SK-N-SH (cell line): ENCODE results near the gene MAPK11. TPM values are rescaled to one million over a fixed set of nuclear protein-coding genes. Genes with fewer than 3 reads are reported as not detected.

Experiments used
- CTCF ChIA-PET: fragments of 300-600, 350-600 bp; formaldehyde crosslinking; extraction: SDS; loops from one replicate; lab custom pipeline; 2021; lab: Yijun Ruan, JAX
- POLR2A ChIA-PET: fragments of 350-600 bp; sonication (Branson Sonifier 250); formaldehyde crosslinking; extraction: SDS; loops from one replicate; lab custom pipeline; 2020; ENCODE audit warnings: antibody characterized with exemption, inconsistent platforms; lab: Yijun Ruan, JAX
- DNase-seq: peaks from one replicate; pipeline ENCODE4 v3.0.0; 2012
- H2AFZ ChIP-seq: fragments of 200-600 bp; sonication (generic); 2 replicates; pipeline ENCODE4 v1.8.1; 2016; ENCODE audit warnings: antibody characterized with exemption, mild to moderate bottlenecking, low read depth
- H3F3A ChIP-seq: fragments of 200-600 bp; sonication (generic); replicated peaks from 2 replicates; pipeline ENCODE3; 2016; ENCODE audit warnings: antibody characterized with exemption, mild to moderate bottlenecking; ENCODE audit not compliant: insufficient read depth
- H3K27ac ChIP-seq, 2 experiments: fragments of 200-500 bp in 1 of 2; fragments of 200-600 bp in 1 of 2; sonication (Bioruptor generic) in 1 of 2; sonication (generic), shearing (Covaris generic) in 1 of 2; 2 replicates each; pipeline versions ENCODE4 v1.5.1 to v1.6.1; 2014 to 2016; ENCODE audit warnings: low read depth in 2 of 2, inconsistent platforms in 1 of 2, low read length in 1 of 2, mild to moderate bottlenecking in 1 of 2, mixed read lengths in 1 of 2
- H3K27me3 ChIP-seq: fragments of 200-600 bp; sonication (generic), shearing (Covaris generic); 2 replicates; pipeline ENCODE4 v1.6.1; 2016; ENCODE audit warnings: mixed run types; ENCODE audit not compliant: insufficient read depth
- H3K36me3 ChIP-seq, 2 experiments: fragments of 200-500 bp in 1 of 2; fragments of 200-600 bp in 1 of 2; sonication (Bioruptor generic) in 1 of 2; sonication (generic) in 1 of 2; replicated peaks in 1 of 2; 2 replicates each; pipeline versions ENCODE3 to v1.5.1; 2014 to 2016; ENCODE audit warnings: low read length in 1 of 2, mild to moderate bottlenecking in 1 of 2; ENCODE audit not compliant: insufficient read depth in 2 of 2, control insufficient read depth in 1 of 2
- H3K4me1 ChIP-seq, 2 experiments: fragments of 200-500 bp in 1 of 2; fragments of 200-600 bp in 1 of 2; sonication (Bioruptor generic) in 1 of 2; sonication (generic), shearing (Covaris generic) in 1 of 2; 2 replicates each; pipeline versions ENCODE4 v1.5.1 to v1.6.1; 2014 to 2016; ENCODE audit warnings: low read depth in 1 of 2, low read length in 1 of 2, mixed run types in 1 of 2; ENCODE audit not compliant: insufficient read depth in 2 of 2, control insufficient read depth in 1 of 2
- H3K4me2 ChIP-seq: fragments of 200-600 bp; sonication (generic), shearing (Covaris generic); 2 replicates; pipeline ENCODE4 v1.6.1; 2017; ENCODE audit warnings: mixed run types
- H3K4me3 ChIP-seq, 2 experiments: fragments of 200-500 bp in 1 of 2; fragments of 200-600 bp in 1 of 2; sonication (Bioruptor generic) in 1 of 2; sonication (generic), shearing (Covaris generic) in 1 of 2; 2 replicates each; pipeline versions ENCODE4 v1.5.1 to v1.8.1; 2014 to 2016; ENCODE audit warnings: low read depth in 2 of 2, inconsistent platforms in 1 of 2, low read length in 1 of 2, mild to moderate bottlenecking in 1 of 2, mixed read lengths in 1 of 2, moderate library complexity in 1 of 2
- H3K79me2 ChIP-seq: fragments of 200-600 bp; sonication (generic); 2 replicates; pipeline ENCODE4 v1.8.1; 2017; ENCODE audit warnings: mild to moderate bottlenecking; ENCODE audit not compliant: insufficient read depth
- H3K9ac ChIP-seq: fragments of 200-600 bp; sonication (generic); 2 replicates; pipeline ENCODE4 v1.6.1; 2017; ENCODE audit warnings: mixed run types
- H3K9me2 ChIP-seq: fragments of 200-600 bp; sonication (generic); 2 replicates; pipeline ENCODE4 v1.6.1; 2017; ENCODE audit warnings: mixed run types
- H3K9me3 ChIP-seq: fragments of 200-600 bp; sonication (generic); 2 replicates; pipeline ENCODE4 v1.6.1; 2017; ENCODE audit warnings: mixed run types, mild to moderate bottlenecking, moderate library complexity
- H4K20me1 ChIP-seq: fragments of 200-600 bp; sonication (generic); 2 replicates; pipeline ENCODE4 v1.6.1; 2017; ENCODE audit warnings: mild to moderate bottlenecking, mixed run types; ENCODE audit not compliant: insufficient read depth
- EP300 ChIP-seq, 2 experiments: IDR thresholded peaks; 2 replicates each; pipeline versions ENCODE4 v1.4.0 to v1.6.1; 2012; ENCODE audit warnings: borderline replicate concordance in 1 of 2, low read depth in 1 of 2, low read length in 1 of 2
- FOSL2 ChIP-seq: IDR thresholded peaks from 2 replicates; pipeline ENCODE4 v1.4.0; 2012; ENCODE audit warnings: low read depth, mild to moderate bottlenecking, moderate library complexity, borderline replicate concordance
- FOXJ3 ChIP-seq: sonication (generic); formaldehyde crosslinking; IDR thresholded peaks from 2 replicates; pipeline ENCODE4 v1.5.1; 2020; ENCODE audit warnings: mild to moderate bottlenecking, missing genetic modification reagents
- JUND ChIP-seq: IDR thresholded peaks from 2 replicates; pipeline ENCODE4 v1.4.0; 2012
- MAX ChIP-seq: IDR thresholded peaks from 2 replicates; pipeline ENCODE4 v1.4.0; 2012; ENCODE audit warnings: low read depth
- MEF2A ChIP-seq: IDR thresholded peaks from 2 replicates; pipeline ENCODE4 v1.4.0; 2012; ENCODE audit warnings: low read depth, borderline replicate concordance
- NFIC ChIP-seq: IDR thresholded peaks from 2 replicates; pipeline ENCODE4 v1.4.0; 2012; ENCODE audit warnings: borderline replicate concordance
- PBX3 ChIP-seq: IDR thresholded peaks from 2 replicates; pipeline ENCODE4; 2012
- SIN3A ChIP-seq: IDR thresholded peaks from 2 replicates; pipeline ENCODE4 v1.6.1; 2012; ENCODE audit warnings: low read depth, mild to moderate bottlenecking, low read length, moderate library complexity, borderline replicate concordance
- SMC3 ChIP-seq: IDR thresholded peaks from 2 replicates; pipeline ENCODE4 v1.6.1; 2012; ENCODE audit warnings: low read depth, low read length, improper control_type of control experiment
- TAF1 ChIP-seq: IDR thresholded peaks from 2 replicates; pipeline ENCODE4 v1.6.1; 2012; ENCODE audit warnings: low read depth, mild to moderate bottlenecking, low read length, moderate library complexity, borderline replicate concordance
- USF1 ChIP-seq: IDR thresholded peaks from 2 replicates; pipeline ENCODE4 v1.4.0; 2012; ENCODE audit warnings: low read depth, borderline replicate concordance
- ZBTB33 ChIP-seq: IDR thresholded peaks from 2 replicates; pipeline ENCODE4 v1.4.0; 2012; ENCODE audit warnings: low read depth, borderline replicate concordance
- WGBS: methylation state at CpG from one replicate; pipeline ENCODE4 v1.1.6; 2017; ENCODE audit warnings: low lambda C conversion rate; 5-methylcytosine and 5-hydroxymethylcytosine counted together
- polyA plus RNA-seq, 3 experiments: library from polyadenylated mRNA; depleted of rRNA; stranded (reverse); fragments of >200 nt; gene quantifications; 2 replicates each; pipeline ENCODE4 v1.2.3, GENCODE V29; 2012

The MAPK11 gene
- polyA plus RNA-seq, 1 of the 3 experiments (the other 2 are of a cell fraction): 36.0 TPM

DNA sequence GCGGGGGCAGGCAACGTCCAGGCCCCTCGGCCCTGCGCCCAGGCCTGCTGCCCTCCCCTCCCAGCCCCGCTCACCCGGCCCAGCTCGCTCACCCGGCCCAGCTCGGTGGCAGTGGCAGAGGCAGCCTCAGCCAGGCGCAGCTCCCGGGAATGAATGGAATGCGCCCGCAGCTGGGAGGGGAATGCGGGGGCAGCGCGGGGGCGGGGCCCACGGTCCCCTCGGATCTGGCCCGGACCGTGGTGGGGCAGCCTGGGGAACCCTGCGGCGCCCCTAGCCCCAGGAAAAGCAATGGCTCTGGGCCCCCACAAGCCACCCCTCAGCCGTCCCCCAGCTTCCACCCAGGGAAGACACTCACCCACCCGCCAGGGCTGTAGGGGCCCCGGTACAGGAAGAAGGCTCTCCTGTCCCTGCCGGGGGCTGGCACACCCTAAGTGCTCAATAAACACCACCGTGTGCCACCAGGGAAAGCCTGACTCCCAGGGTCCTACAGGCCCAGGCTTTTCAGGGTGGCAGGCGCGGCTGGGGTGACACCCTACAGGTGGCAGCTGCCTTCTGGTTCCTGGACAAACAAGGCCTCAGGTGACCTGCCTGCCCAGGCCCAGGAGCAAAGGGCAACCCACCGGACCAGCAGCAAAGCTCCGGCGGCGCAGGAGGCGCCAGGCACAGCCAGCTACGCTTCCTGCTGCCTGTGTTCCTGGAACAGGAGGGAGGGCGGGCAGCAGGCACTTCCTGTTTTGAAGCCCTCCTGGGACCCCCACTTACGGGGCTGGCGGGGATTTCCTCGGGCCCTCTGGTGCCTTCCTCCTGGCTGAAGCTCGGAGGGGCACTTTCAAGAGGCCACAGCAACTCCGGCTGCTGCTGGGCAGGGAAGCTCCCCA, 23.5 kb upstream of the MAPK11 start (continued):
- TF ChIP-seq MAX (no peak), TAF1 (no peak), ZBTB33 (no peak), USF1 (no peak), EP300 (IDR thresholded peaks at IDR 0.05; ENCODE audit: borderline replicate concordance in 1 of 2, low read depth in 1 of 2, low read length in 1 of 2) (peak in 1 of 2 experiments; percentile 57; a peak in 1 of 4 replicates), MEF2A (no peak), NFIC (peak; percentile 40; the same call in 1 of the 2 replicates), SIN3A (no peak), PBX3 (no peak), FOXJ3 (CRISPR knock-in tag) (no peak)

DNA sequence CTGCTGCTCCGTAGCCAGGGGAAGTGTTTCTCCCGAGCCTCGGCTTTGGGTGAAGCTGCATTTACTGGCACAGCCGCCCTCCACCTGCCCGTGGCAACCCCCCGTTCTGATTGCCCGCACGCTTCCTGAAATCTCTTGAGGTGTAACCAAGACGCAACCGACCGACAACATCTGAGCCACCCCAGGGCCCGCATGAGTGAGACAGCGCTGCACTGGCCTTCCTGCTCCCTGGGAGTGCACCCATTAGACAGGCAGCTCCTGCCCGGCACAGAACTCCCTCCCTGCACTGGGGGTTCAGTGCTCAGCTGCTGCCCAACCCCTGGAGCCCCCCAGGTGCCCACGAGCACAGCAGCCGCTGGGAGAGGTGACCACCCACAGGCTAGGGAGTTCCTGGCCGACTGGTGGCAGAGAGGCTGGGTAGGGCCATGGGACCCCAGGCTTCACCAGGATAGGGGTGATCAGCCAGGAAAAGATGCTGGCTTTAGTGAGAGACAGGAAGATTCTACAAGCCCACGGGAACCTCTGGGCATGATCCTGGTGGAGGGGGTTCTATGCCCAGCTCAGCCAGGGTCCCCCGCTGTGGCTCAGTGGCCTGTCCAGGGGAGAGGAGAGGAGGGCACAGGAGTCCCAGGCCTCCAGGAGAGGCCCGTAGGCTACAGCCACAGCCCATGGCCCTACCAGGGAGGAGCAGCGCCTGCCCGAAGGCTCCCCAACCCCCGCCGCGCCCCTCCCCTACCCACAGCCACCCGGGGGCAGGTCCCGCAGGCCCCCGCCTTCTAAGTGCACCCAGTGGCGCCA, 22.7 kb upstream of the MAPK11 start:
- H3K9me3 ChIP-seq: no peaks in the 10 kb centered on the region
- H3K4me3 ChIP-seq: peak overlapping the region; percentile 17 to 49; a peak in 2 of 4 replicates
- H3K4me2 ChIP-seq: peak overlapping the region; percentile 84
- no peak overlapping the region for H2AFZ ChIP-seq
- peaks cover 100% of the 10 kb centered on the region for H3K79me2 ChIP-seq
- POLR2A ChIA-PET: no interaction called here
- H3K27ac ChIP-seq: peak overlapping the region; percentile 63 to 80
- H3K27me3 ChIP-seq: no peaks in the 10 kb centered on the region
- H3F3A ChIP-seq: peaks cover 13% of the 10 kb centered on the region
- H4K20me1 ChIP-seq: peaks cover 98% of the 10 kb centered on the region
- peak overlapping the region; percentile 68 for H3K9ac ChIP-seq
- peaks cover 6 to 22% of the 10 kb centered on the region in 2 experiments; a peak in 3 of 4 replicates for H3K4me1 ChIP-seq
- 69% methylated on average over 14 of the region's 29 CpGs for WGBS
- TF ChIP-seq MAX: peak; percentile 1; the same call in 1 of the 2 replicates
- no peak for TF ChIP-seq JUND
- no peak for TF ChIP-seq SMC3
- TF ChIP-seq FOSL2: no peak
- peaks cover 10 to 32% of the 10 kb centered on the region in 2 experiments for H3K36me3 ChIP-seq
- CTCF ChIA-PET: interaction anchor here (1.0 to 2.6 kb wide), 3 partner anchors 10 to 19 kb away, joined by 3 to 12 read pairs (median 9); no protein-coding TSS in a partner anchor
- no peaks in the 10 kb centered on the region for H3K9me2 ChIP-seq
- DNase-seq: no peak
